C4-2B (cell line): Measurements from ENCODE around the gene SEMA3E.

ENCODE experiments used
- CTCF ChIP-seq: fragments of 450-650 bp; conservative IDR thresholded peaks from 2 replicates; pipeline ENCODE4 v1.5.1; 2017; ENCODE audit warnings: mild to moderate bottlenecking
- ZFX ChIP-seq: fragments of 450-650 bp; IDR thresholded peaks from 2 replicates; pipeline ENCODE4 v1.6.1; 2017

- no peak for TF ChIP-seq CTCF
- TF ChIP-seq ZFX, result no peak
Observed at GRCh38 chr7:83339907-83340306, 309.0 kb downstream of the SEMA3E start.
